HL-60/S4 treated with retinoic acid at 250 ng/mL for 4 days and 3 days (cell line): ENCODE data around the gene NPLOC4.

Source experiments
- in situ Hi-C: fragments of 300-500 bp; cut with MboI; formaldehyde crosslinking; loops from 2 replicates; pipeline ENCODE4 v1.7.0; 2022; ENCODE audit warnings: low sequenced_read_pairs

NPLOC4 gene

GRCh38 chr17:81568416-81568815 lies 68.5 kb downstream of the NPLOC4 start:
- in situ Hi-C loops, result no loop called here

GRCh38 chr17:81567191-81567590 lies 69.7 kb downstream of the NPLOC4 start:
- in situ Hi-C loops, result no loop called here

DNA sequence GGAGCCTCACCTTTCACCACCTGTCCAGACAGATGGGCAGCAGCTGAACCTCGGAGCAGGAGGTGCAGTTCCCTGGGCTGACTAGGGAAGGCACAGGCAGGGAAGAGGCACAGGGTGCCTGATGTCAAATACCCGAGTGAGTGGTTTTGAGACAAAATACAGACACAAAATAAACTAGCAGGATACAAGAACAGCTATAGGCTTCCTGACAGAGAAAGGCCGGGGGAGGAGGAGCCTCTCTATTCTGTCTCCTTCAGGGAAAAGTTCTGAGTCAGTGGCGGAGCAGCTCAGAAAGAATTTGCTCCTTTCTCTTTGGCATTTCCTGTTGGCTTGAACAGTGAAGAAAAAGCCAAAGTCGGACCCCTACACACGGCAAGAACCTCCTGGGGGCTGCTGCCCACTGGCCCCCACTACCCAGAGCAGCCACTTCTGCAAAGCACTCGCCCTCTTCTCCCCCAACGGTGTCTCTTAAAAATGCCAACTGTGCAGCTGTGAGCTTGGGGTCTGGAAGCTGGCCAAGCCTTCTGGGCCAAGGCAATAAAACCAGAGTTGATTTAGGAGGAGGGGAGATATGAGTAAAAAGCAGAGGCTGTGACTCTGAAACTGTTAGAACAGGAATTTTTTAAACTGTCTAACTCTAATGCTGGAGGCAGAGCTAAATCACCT lies 70.3 kb downstream of the NPLOC4 start:
- in situ Hi-C loops, result no loop called here

DNA sequence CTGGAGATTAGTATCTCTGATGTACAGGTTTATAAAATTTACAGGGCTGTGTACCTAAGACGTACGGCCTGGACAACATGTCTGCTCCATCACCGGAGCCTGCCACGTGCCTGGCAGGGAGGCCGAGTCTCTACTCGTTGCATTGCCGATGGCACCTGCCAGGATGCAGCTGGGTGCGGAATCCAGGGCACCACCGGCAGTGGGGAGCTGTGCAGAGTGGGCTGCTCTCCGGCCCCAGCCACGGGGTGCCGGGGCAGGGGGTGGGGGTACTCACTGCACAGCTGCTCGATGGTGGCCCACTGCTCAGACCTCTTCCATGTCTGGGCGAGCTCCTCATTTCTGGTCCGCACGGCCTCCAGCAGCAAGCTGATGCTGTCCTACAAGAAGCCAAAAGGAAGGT lies 71.7 kb downstream of the NPLOC4 start:
- in situ Hi-C loops, result no loop called here

- in situ Hi-C loops, result no loop called here
Measured at GRCh38 chr17:81564778-81565177, 72.1 kb downstream of the NPLOC4 start.

DNA sequence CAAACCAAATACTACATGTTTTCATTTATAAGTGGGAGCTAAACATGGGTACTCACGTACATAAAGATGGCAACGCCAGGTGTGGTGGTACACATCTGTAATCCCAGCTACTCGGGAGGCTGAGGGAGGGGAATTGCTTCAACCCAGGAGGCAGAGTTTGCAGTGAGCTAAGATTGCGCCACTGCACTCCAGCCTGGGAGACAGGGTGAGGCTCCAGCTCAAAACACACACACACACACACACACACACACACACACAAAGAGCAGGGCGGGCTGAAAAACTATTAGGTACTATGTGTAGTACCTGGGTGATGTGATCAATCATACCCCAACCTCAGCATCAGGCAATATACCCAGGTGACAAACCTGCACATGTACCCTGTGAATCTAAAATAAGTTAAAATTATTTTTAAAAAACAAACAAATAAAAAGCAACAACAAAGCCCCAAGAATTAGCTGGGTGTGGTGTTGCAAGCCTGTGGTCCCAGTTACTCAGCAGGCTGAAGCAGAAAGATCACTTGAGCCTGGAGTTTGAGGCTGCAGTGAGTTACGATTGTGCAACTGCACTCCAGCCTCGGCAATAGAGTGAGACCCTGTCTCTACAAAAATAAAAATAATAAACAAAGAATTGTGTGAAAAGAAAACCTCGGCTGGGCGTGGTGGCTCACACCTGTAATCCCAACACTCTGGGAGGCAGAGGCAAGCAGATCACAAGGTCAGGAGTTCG lies 72.9 kb downstream of the NPLOC4 start:
- in situ Hi-C loops, result no loop called here

DNA sequence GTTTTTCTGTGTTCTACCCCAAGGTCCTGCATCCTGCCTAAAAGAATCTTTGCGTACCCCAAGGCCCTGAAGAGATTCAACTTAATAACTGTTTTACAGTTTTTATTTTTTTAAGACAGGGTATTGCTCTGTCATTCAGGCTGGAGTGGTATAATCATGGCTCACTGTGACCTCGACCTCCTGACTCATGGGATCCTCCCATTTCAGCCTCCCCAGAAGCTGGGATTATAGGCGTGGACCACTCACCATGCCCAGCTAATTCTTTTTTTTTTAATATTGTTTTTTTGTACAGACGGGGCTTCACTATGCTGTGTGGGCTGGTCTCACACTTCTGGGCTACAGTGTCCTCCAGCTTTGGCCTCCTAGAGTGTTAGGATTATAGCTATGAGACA lies 75.4 kb downstream of the NPLOC4 start:
- in situ Hi-C loops, result no loop called here

DNA sequence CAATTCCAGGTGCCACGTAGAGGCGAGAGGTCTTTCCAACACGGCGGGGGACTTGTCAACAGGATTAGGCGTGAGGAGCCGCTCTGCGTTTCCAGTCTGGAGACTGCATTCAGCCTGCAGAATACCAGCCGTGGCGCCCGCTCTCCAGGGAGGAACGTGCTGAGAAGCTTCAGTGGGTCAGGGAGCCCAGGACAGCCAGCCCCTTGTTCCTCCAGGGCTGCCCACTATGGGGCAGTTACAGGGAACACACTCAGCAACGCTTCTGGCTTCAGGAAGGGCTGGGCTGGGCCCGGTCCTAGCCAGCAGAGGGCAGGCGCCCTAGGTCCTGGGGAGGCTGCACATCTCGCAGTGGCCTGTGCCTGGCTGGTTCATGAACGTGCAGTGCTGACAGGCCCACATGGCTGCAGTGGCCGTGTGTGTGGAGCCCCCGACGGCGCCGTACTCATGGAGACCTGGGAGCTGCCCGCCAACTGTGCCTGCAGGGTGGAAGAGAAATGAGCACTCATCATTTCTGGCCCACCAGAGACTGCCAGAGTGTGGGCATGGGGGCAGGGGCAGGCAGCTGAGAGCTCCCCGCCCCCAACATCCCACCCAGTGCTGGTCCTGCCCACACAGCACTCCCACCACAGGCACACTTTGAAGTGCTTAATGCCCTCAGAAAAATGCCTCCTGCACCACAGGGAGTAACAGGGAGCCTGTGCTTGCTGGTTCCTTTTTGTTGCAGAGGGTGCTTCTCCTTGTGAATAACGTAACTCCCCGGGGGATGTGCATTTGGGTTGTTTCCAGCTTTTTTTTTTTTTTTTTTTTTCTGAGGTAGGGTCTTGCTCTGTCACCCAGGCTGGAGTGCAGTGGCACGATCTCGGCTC lies 77.7 kb downstream of the NPLOC4 start:
- in situ Hi-C loops, result no loop called here

- in situ Hi-C loops, result no loop called here
Measured at GRCh38 chr17:81558115-81558468, 78.8 kb downstream of the NPLOC4 start.

- in situ Hi-C loops, result no loop called here
Measured at GRCh38 chr17:81557276-81558114, 79.4 kb downstream of the NPLOC4 start.

GRCh38 chr17:81556863-81557262 lies 80.0 kb downstream of the NPLOC4 start:
- in situ Hi-C loops, result no loop called here

DNA sequence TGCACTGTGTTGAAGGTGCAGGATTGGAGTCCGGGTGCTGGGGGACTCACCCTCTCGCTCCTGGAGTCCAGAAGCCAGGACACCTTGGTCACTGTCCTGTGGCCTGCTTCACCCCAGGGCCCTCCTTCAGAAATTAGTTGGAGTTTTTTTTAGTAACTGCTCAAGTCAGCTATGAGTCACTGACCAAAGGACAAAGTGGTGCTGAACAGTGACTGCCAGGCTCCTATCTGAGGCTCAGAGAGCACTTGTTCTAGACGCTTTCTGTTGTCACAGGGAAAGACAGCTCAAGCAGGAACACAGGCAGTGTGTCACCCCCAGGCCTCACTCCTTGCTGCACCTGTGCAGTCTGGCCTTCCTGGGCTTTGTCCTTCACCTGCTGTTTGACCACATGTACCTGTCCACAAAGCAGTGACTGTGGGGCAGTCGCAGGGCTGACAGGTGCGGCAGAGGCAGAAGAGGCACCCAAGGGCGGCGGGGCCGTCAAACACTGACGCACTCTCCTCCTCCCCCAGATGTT lies 80.7 kb downstream of the NPLOC4 start:
- in situ Hi-C loops, result no loop called here

DNA sequence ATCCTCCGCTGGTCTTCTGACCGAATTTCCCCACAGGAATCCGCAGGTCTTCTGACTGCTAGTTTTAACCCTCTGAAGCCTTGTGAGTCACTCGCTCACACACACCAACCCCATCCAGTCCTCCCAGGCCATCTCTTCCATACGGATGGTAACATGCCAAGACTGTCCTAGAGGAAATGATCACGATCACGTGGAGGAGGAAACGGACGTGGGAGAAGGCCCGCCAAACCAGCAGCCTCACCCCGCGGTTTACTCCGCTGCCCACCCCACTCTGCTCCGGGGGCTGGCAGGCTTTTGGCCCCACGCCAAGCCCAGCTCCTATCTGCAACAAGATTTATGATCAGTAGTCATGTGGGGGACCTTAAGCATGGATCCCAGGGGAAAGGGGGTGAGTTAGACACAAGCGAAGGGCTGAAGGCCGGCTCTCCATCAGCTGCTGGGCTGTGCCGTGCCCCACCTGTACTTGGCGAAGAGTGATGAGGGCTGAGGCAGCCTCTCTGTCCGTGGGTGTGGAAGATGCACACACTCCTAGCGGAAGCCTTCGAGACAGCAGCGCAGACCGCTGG lies 83.2 kb downstream of the NPLOC4 start:
- in situ Hi-C loops, result no loop called here

GRCh38 chr17:81553018-81553615 lies 83.8 kb downstream of the NPLOC4 start:
- in situ Hi-C loops, result no loop called here

- in situ Hi-C loops, result no loop called here
Measured at GRCh38 chr17:81552244-81553017, 84.5 kb downstream of the NPLOC4 start, which contains the start of gene FAAP100. Gene FAAP100, minus strand, starts transcription at chr17:81552353. Its CDS starts 23 bp downstream, at chr17:81552330.

DNA sequence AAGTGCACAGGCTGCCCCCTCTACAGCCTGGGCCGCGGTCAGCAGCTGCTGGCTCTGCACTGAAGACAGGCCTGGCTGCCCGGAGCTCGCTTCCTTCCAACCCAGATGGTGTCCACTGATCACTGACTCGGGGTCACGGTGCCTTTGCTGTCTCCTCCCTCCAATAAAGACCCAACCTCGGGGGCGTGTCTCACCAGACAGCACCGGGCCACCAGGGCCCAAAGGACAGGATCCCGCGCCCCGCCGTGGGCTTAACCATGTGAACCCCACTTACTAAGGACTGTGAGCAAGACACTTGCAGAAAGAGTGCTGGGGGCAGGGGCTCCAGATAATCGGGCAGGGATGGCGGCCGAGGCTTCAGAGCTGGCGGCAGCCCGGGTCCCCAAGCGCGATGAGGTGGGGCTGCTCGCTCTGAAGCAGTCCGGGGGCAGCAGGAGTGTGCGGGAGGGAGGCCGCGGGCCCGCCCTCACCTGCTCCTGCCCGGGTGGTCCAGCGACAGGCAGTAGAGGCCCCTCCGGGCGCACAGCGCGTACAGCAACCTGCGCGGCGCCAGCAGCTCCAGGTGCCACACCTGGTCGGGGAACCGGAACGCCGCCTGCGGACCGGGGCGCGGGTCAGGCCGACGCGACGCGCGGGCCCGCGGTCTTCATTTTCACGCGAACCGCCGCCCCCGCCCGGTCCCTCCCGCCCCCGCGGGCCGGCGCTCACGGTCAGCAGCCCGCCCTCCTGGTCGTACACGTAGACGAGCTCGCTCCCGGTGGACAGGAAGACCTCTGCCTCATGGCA lies 85.3 kb downstream of the NPLOC4 start:
- in situ Hi-C loops, result no loop called here

GRCh38 chr17:81550830-81551457 lies 86.0 kb downstream of the NPLOC4 start:
- in situ Hi-C loops, result no loop called here

GRCh38 chr17:81550285-81550684 lies 86.6 kb downstream of the NPLOC4 start:
- in situ Hi-C loops, result no loop called here
